Epithelial cell of proximal tubule (primary cell): ENCODE data around the gene MAGT1. TPM values are rescaled to one million over a fixed set of nuclear protein-coding genes. Genes with fewer than 3 reads are reported as not detected.
"Not testable (repeated sequence)": the region's sequence is repeated elsewhere in the genome, so short reads cannot be mapped to it uniquely, and the experiment has no call there.

ENCODE experiments used
- DNase-seq: peaks from one replicate; pipeline ENCODE4 v3.0.0-alpha.2; 2011; ENCODE audit warnings: low read depth
- H3K4me3 ChIP-seq: 2 replicates; pipeline ENCODE4 v1.5.1; 2011; ENCODE audit warnings: low read depth, mild to moderate bottlenecking, low read length
- total RNA-seq: library from RNA; depleted of rRNA; stranded (reverse); fragments of >200 nt; gene quantifications from 2 replicates; pipeline ENCODE4 v1.2.3, GENCODE V29; 2015
- TF ChIP-seq, protein P1 (sequence below): conservative IDR thresholded peaks from 2 replicates; pipeline ENCODE4 v1.5.1; 2012; ENCODE audit warnings: low read depth, mild to moderate bottlenecking, low read length

Gene MAGT1
- total RNA-seq, 1 donor from 2014 or later: 61.6 TPM

DNA sequence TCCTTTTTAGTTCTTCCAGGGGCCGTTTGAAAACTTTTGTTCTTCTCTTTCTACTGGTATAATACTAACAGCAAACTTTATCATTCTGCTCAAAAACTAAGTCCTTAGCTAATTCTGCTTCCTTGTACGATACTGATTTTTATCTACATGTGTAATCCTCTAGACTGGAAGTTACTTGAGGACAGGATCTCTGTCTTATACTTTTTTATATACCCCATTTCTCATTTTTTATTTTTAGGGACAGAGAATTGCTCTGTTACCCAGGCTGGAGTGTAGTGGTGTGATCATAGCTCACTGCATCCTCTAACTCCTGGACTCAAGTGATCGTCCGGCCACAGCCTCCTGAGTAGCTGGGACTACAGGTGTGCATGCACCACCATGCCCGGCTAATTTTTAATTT is 6.3 kb upstream of the MAGT1 start:
- peak overlapping the region; percentile 81 for H3K4me3 ChIP-seq
- TF ChIP-seq, protein P1, sequence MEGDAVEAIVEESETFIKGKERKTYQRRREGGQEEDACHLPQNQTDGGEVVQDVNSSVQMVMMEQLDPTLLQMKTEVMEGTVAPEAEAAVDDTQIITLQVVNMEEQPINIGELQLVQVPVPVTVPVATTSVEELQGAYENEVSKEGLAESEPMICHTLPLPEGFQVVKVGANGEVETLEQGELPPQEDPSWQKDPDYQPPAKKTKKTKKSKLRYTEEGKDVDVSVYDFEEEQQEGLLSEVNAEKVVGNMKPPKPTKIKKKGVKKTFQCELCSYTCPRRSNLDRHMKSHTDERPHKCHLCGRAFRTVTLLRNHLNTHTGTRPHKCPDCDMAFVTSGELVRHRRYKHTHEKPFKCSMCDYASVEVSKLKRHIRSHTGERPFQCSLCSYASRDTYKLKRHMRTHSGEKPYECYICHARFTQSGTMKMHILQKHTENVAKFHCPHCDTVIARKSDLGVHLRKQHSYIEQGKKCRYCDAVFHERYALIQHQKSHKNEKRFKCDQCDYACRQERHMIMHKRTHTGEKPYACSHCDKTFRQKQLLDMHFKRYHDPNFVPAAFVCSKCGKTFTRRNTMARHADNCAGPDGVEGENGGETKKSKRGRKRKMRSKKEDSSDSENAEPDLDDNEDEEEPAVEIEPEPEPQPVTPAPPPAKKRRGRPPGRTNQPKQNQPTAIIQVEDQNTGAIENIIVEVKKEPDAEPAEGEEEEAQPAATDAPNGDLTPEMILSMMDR: no peak
- DNase-seq: no peak

DNA sequence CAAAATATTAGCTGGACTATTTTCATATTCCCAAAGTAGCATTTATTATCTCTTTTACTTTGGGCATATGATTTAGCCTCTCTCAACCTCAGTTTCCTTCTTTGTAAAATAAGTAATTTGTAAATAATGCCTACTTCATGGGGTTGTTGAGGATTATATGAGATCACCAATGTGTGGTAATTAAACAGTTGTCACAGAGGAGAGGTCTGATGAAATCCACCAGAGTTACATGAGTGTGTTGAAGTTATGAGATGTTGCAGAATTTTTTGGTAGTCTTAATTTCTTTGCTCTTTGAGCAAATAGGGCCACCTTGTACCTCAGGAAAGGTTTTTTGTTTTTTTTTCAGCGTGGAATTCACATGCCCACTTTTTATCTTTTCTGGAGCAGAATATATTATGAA is 5.5 kb upstream of the MAGT1 start:
- TF ChIP-seq, protein P1: no peak
- no peak for DNase-seq
- peak overlapping the region; percentile 81 for H3K4me3 ChIP-seq

DNA sequence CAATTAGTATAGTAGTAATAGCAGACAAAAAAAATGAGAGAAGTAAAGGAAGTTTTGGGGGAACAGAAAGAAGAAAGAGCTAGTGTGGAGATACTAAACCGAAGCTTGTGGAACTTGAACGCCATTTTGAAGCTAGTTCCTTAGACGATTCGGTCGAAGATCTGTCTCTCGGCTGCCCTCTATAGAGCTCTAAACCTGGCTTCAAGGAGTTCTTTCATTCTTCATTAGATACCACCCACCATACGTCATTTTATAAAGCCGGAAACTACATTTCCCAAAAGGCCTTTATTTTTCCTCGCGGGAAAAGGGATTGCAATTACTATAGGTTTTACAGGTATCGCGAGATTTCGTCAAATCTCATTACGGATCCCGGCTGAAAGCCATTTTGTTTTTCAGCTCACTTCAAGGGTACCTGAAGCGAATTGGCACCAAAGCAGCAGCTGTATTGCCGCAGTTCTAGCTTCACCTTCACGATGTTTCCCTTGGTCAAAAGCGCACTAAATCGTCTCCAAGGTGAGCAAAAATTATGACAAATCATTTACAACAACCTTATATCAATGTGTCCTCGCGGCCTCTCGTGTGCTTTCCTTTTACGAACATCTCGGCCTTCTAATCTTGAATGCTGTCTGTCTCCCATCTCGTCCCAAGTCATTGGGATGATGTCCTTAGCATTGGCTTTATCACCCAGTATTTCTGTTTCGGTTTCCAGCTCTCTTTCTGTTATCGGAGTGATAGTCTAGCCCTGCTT is 4.0 kb upstream of the MAGT1 start, which contains the start of gene COX7B:
Gene COX7B, plus strand, starts transcription at position 388 of the 748 bp plus-strand sequence. Its CDS starts 86 bp downstream, at position 474.
- TF ChIP-seq, protein P1: peak; percentile 47
- peak; percentile 92 for DNase-seq

DNA sequence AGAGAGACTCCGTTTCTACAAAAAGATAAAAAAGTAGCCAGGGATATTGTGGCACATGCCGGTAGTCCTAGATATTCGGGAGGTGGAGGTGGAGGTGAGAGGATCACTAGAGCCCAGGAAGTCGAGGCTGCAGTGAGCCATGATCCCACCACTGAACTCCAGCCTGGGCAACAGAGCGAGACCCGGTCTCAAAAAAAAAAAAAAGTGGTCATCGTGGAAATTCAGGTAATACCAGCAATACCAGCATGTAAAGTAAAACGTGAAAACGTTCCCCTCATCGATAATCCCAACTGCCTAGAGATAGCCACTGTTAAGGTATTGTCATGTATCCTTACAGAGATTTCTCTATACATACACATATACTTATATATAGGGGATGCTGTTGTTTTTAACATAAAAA is 1.5 kb downstream of the MAGT1 start:
- TF ChIP-seq, protein P1: no peak
- peak overlapping the region; percentile 86 for H3K4me3 ChIP-seq
- DNase-seq: no peak

More for the DNA sequence above, 4.0 kb upstream of the MAGT1 start, which contains the start of gene COX7B:
- H3K4me3 ChIP-seq: peak within 1 kb of the TSS; percentile 81

DNA sequence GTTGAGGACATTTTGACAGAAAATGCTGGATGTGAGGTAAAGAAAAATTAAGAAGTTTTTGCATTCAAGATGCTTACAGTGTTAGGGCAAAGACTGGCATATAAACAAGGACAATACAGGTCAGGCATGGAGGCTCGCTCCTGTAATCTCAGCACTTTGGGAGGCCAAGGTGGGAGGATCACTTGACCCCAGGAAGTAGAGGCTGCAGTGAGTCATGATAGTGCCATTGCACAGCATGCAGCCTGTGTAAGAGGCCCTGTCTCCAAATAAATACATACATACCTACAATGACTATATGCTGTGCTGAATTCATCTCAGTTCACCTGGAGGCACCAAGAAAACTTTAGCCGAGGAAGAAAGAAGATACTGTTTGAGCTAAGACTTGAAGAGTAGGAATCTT is 2.3 kb downstream of the MAGT1 start:
- H3K4me3 ChIP-seq: no peak overlapping the region
- TF ChIP-seq, protein P1: no peak

DNA sequence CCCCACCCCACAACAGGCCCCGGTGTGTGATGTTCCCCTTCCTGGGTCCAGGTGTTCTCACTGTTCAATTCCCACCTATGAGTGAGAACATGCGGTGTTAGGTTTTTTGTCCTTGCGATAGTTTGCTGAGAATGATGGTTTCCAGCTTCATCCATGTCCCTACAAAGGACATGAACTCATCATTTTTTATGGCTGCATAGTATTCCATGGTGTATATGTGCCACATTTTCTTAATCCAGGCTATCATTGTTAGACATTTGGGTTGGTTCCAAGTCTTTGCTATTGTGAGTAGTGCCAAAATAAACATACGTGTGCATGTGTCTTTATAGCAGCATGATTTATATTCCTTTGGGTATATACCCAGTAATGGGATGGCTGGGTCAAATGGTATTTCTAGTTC is 13.8 kb downstream of the MAGT1 start:
- DNase-seq, H3K4me3 ChIP-seq: not testable (repeated sequence)

More for the DNA sequence above, 2.3 kb downstream of the MAGT1 start:
- no peak for DNase-seq

DNA sequence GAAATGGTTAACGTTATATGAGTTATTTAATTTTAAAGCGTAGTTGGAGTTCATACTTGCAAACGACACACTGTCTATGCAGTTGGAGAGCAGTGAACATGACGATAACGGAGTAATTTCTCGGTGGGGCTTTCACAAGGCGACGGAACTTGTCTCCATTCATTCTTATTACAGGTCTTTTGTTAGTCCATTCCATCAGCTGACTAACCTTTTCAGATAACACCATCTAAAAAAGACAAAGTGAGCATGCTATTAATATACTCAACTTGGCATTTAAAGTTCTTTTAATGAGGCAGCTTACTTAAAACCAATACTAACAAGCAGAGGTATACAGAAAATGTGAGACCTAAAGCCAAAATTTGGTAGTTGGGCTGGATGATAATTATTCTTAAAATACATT is 19.9 kb downstream of the MAGT1 start:
- DNase-seq: no peak
- no peak overlapping the region for H3K4me3 ChIP-seq
- TF ChIP-seq, protein P1: no peak

DNA sequence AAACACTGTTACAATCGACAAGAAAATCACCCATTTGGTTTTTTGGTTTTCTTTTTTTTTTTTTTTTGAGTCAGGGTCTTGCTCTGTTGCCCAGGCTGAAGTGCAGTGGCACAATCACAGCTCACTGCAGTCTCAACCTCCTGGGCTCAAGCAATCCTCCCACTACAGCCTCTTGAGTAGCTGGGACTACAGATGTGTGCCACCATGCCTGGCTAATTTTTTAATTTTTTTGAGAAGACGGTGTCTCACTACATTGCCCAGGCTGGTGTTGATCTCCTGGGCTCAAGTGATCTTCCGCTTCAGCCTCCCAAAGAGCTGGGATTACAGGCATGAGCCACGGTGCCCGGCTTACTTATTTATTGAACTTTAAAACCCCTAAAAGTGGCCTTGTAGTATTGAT is 63.7 kb downstream of the MAGT1 start:
- H3K4me3 ChIP-seq, DNase-seq: not testable (repeated sequence)

DNA sequence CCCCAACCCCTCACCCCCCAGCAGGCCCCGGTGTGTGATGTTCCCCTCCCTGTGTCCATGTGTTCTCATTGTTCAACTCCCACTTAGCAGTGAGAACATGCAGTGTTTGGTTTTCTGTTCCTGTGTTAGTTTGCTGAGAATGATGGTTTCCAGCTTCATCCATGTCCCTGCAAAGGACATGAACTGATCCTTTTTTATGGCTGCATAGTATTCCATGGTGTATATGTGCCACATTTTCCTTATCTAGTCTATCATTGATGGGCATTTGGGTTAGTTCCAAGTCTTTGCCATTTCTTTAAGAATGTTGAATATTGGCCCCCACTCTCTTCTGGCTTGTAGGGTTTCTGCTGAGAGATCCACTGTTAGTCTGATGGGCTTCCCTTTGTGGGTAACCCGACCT is 73.2 kb downstream of the MAGT1 start:
- DNase-seq, H3K4me3 ChIP-seq: not testable (repeated sequence)
